GM12891 (cell line): Measurements from ENCODE around the gene NOTCH2.

Experiments used
- PAX5 ChIP-seq: IDR thresholded peaks from 2 replicates; pipeline ENCODE4 v1.6.1; 2011; ENCODE audit warnings: low read length, moderate library complexity, mild to moderate bottlenecking; ENCODE audit not compliant: insufficient read depth, severe bottlenecking
- POLR2A ChIP-seq: IDR thresholded peaks from 2 replicates; pipeline ENCODE4 v1.6.1; 2011; ENCODE audit warnings: low read depth, low read length, control low read depth
- POLR2AphosphoS5 ChIP-seq: IDR thresholded peaks from 2 replicates; pipeline ENCODE4 v1.6.1; 2011; ENCODE audit warnings: low read depth, low read length, control low read depth
- SPI1 ChIP-seq: IDR thresholded peaks from 2 replicates; pipeline ENCODE4 v1.6.1; 2011; ENCODE audit warnings: low read depth, low read length, control low read depth
- TAF1 ChIP-seq: IDR thresholded peaks from 2 replicates; pipeline ENCODE4 v1.6.1; 2011; ENCODE audit warnings: low read depth, low read length, control low read depth

DNA sequence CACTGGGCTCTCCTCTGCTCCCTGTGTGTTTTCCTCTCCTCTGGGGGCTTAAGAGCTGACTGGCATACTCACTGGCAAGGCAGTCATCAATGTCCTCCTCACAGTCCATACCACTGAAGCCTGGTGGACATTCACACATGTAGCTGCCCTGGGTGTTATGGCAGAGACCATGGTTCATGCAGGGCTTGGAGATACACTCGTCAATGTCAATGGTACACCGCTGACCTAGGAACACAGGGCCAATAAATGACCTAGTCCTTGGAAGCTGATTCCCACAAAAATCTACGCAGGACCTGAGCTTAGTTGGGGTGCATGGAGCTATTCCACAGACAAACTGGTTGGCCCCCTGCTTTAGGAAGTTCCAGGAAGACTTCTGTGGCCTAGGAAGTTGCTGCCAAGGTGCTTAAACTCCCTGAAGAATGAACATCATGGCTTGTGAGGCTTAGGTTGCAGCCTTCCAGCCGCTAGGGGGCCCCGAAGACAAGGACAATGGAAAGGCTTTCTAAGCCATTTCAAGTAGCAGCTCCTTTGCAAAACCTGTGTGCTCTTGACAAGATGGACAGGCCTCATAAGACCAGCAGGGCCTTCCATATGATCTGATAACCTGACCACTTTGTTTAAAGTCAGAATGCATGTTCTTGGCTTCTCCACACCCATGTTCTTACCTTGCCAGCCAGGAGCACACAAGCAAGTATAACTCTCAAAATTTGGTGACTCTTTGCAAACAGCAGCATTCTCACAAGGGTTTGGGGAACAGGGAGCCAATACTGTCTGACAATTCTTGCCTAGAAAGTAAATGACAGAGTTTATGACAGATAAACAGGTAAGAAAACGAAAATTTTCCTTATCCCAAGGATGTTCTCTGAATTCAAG, 120.9 kb downstream of the NOTCH2 start:
- TF ChIP-seq PAX5 (no peak), POLR2AphosphoS5 (no peak), POLR2A (no peak), TAF1 (no peak), SPI1 (no peak)
